ENCODE results near the gene MYO1A.
"Not testable (repeated sequence)": the region's sequence is repeated elsewhere in the genome, so short reads cannot be mapped to it uniquely, and the experiment has no call there.

MYO1A gene

GRCh38 chr12:57087010-57087690 lies 37.2 kb upstream of the MYO1A start:
- DNase-seq, result peak; percentile 61

DNA sequence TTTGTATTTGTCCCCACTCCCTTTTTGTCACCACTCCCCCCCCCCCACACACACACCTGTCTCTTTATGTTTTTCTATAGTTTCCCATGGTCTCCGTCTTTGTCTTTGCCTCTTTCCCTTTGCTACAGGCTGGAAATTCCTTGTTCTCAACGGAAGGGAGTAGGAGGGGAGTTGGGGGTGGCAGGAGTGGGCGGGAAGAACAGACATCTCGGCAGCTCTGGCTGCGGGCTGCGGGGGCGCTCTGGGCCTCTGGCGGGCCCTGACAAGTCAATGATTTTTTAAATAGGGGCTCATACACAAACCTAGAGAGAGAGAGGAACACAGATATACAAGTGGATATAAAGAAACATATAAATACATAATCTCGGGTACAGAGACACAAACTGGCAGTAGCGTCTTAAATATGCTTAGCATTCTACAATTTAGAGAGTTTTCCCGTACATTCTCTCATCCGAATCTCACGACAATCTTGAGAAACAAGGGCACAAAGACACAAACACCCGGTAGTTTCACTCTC lies 36.6 kb upstream of the MYO1A start:
- DNase-seq, result peak; percentile 67

- DNase-seq, result peak; percentile 61
Measured at GRCh38 chr12:57085999-57086492, 36.1 kb upstream of the MYO1A start.

DNA sequence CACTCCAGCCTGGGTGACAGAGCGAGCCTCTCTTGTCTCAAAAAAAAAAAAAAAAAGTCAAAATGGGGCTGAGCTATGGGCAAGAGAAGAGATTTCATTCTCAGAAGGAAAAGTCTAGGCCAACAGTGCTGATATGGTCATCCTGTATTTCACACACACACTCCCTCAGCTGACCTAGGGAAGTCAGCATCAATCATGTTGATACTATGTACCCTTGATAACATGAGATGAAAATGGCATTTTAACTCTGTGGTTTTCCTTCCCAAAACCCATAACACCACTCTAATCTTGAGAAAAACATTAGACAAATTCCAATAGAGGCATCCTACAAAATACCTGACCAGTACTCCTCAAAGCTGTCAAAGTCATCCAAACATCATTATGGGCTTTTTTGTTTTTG lies 30.9 kb upstream of the MYO1A start:
- DNase-seq, result no peak

GRCh38 chr12:57079821-57080220 lies 29.9 kb upstream of the MYO1A start:
- no peak for DNase-seq

DNA sequence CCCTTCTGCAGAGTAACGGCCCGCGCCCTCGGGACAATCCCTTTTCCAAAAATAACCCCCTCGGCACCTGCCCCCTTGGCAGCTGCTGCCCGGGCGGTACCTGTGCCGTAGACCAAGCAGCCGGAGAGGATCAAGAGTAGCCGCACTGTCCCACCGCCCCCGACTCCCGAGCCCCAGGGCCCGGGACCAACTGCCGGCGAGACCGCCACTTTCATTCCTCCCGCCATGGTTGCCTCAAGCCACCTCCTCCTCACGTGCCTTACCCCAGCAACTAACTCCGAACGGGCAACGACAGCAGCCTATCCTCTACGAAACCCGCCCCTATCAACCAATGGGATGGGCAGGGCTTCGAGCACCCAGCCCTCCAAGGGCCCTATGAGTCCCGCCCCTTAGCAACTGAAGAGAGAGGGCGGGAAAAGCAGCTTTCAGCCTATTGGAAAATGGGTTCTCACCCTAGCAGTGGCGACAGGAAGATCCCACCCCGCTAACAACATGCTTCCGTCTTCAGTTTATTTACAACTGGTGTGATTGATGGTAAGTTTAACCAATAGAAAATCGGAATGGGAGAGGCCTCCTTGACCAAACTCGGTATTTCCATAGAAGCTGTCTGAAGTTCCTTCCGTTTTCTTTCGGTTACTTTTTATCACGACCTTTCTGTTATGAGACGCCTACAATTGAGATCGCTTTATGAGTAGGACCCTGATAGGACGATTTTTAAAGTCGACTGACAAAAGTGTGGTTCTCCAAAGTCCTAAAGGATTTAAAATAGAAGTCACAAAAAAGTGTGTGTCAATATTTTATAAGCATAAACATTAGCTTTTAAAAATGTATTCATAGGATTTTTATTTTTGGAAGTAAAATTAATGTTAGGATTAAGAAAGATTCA lies 28.8 kb upstream of the MYO1A start, which contains the start of gene NEMP1:
Gene NEMP1 (minus strand): TSS at position 273 of the 886 bp plus-strand sequence. CDS start 46 bp downstream, at position 227.
- DNase-seq, result peak; percentile 100

- not testable (repeated sequence) for DNase-seq
Measured at GRCh38 chr12:57073566-57074450, 23.9 kb upstream of the MYO1A start.

- DNase-seq, result no peak
Measured at GRCh38 chr12:57072661-57073060, 22.7 kb upstream of the MYO1A start.

DNA sequence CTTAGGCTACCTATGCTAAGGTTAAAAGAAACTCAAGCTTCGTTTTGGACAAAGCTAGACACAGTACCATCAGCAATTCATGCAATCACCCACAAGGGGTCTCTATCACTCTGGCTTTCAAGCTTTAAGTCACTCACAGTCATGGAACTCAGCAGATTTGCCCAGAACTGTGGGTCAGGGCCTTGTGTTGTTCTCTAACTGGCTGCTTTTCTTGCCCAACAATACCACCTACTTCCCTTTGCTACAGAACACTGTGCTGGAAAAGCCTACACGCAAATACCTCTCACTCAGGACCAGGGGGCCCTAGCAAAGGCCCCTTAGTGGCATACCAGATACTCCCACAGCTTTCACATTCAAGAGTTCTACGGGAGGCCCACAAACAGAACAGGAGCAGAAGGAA lies 19.6 kb upstream of the MYO1A start:
- DNase-seq, result peak; percentile 85

DNA sequence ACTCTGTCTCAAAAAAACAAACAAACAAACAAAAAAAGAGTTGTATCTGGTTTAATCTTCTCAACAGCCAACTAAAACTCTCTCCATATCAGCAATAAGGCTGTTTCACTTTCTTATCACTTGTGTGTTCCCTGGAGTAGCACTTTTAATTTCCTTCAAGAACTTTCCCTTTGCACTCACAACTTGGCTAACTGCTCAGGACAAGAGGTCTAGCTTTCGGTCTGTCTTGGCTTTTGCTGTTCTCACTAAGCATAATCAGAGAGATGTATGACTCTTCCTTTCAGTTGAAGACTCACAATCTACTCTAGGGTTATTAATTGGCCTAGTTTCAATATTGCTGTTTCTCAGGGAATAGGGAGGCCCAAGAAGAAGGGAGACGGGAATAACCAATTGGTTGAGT lies 16.3 kb upstream of the MYO1A start:
- DNase-seq, result no peak

- no peak for DNase-seq
Measured at GRCh38 chr12:57063991-57064685, 14.2 kb upstream of the MYO1A start.

GRCh38 chr12:57058454-57058853 lies 8.5 kb upstream of the MYO1A start:
- DNase-seq, result no peak

- DNase-seq, result no peak
Measured at GRCh38 chr12:57057067-57057751, 7.3 kb upstream of the MYO1A start.

GRCh38 chr12:57055824-57056223 lies 5.9 kb upstream of the MYO1A start:
- DNase-seq, result no peak

- DNase-seq, result not testable (repeated sequence)
Measured at GRCh38 chr12:57053901-57054300, 4.0 kb upstream of the MYO1A start.

GRCh38 chr12:57053146-57053545 lies 3.2 kb upstream of the MYO1A start:
- DNase-seq, result not testable (repeated sequence)

DNA sequence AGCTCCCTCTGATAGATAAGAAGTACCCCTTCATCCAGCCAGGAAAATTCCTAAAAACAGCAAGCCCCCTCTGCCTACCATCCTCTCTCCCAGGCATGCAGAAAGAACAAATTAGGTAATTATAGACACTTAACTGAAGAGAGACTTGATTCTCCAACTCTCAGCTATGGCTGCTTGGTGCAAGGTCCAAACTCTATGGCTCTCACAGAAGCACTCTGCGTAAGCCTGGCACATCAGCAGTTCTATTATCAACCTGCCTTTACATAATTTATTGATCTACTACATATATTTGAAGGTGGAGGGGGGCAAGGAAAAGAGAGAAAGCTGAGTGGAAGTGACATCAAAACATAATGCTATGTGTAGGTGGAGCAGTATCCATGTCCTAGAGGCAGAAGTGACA lies 1.1 kb upstream of the MYO1A start:
- DNase-seq, result no peak

- DNase-seq, result no peak
Measured at GRCh38 chr12:57049119-57049446, 846 bp downstream of the MYO1A start.

DNA sequence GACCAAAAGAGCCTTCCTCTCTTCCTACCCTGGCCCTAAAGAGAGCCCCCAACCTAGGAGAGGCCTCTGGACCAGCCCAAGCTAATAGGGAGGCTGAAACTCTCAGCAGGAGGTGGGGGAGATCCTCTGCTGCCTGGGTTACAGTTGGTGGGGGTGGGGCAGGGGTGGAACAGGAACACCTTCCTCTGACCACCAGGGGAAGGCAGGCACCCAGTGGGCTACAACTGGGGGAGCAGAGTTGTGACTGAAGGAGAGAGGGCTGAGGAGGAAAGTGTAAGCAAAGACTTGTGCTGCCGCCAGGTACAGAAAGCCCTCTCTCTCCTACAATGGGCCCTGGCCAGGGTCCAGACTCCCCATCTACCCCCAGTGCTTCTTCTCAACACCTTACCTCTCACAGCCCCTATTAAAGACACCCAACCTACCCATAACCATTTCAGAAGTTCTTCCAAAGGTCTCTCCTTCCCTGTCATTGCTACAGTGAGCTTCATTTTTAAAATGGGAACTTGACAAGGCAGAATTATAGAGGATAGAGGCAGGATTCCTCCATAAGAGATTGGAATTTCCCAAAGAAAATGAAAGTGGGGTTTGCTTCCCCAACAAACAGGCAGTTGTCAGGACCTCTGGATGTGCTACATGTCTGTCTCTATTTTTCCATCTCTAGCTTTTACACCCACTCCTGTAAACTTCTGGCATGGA lies 1.4 kb downstream of the MYO1A start:
- no peak for DNase-seq

DNA sequence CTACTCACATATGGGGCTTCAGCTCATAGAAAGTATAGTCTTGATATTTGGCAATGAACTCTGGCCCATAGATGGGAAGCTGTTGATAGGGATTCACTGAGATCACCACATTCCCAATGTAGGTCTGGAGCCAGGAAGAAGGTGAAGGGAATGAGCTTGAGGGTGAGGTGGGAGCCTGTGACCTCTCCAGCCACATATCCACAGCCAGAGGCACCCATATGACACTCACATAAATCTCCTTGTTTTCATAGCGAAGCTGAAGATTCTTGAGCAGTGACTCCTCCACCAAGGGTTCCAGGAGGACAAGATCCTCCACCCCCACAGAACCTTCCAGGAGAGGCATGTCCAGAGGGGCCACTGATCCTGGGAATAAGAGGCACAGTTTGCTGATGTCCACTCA lies 1.9 kb downstream of the MYO1A start:
- peak; percentile 44 for DNase-seq

Measured in kidney glomerular epithelial cell (primary cell).